Osteoblast (primary cell): ENCODE results near the gene PLEKHG4B. TPM values are rescaled to one million over a fixed set of nuclear protein-coding genes. Genes with fewer than 3 reads are reported as not detected.

Experiments
- DNase-seq: peaks from one replicate; pipeline ENCODE4 v3.0.0; 2011; ENCODE audit warnings: low spot score, mixed read lengths; ENCODE audit not compliant: insufficient read length; ENCODE audit errors: missing footprints
- H2AFZ ChIP-seq: 2 replicates; pipeline ENCODE4 v1.6.0; 2011; ENCODE audit warnings: mild to moderate bottlenecking, low read length
- H3K27ac ChIP-seq: 2 replicates; pipeline ENCODE4 v1.5.1; 2011; ENCODE audit warnings: mild to moderate bottlenecking, low read depth, low read length, moderate library complexity
- H3K27me3 ChIP-seq: 2 replicates; pipeline ENCODE4 v1.6.0; 2012; ENCODE audit warnings: mild to moderate bottlenecking, control low read depth, inconsistent platforms, low read length, moderate library complexity; ENCODE audit not compliant: insufficient read depth
- H3K36me3 ChIP-seq: 2 replicates; pipeline ENCODE4 v1.5.1; 2011; ENCODE audit warnings: mild to moderate bottlenecking, low read length, control low read depth, moderate library complexity; ENCODE audit not compliant: insufficient read depth
- H3K4me1 ChIP-seq: 2 replicates; pipeline ENCODE4 v1.5.1; 2011; ENCODE audit warnings: mild to moderate bottlenecking, low read length, control low read depth, moderate library complexity; ENCODE audit not compliant: insufficient read depth
- H3K4me2 ChIP-seq: 2 replicates; pipeline ENCODE4 v1.6.0; 2011; ENCODE audit warnings: mild to moderate bottlenecking, low read length; ENCODE audit not compliant: insufficient read depth
- H3K4me3 ChIP-seq: fragments of 200-600 bp; sonication (generic); 3 replicates; pipeline ENCODE4 v1.5.1; 2012; ENCODE audit warnings: mild to moderate bottlenecking, low read length, inconsistent platforms; ENCODE audit not compliant: insufficient read depth
- H3K79me2 ChIP-seq: 2 replicates; pipeline ENCODE4 v1.6.0; 2012; ENCODE audit warnings: mild to moderate bottlenecking, low read length, control low read depth, inconsistent platforms; ENCODE audit not compliant: insufficient read depth
- H3K9me3 ChIP-seq: 2 replicates; pipeline ENCODE4 v1.5.1; 2011; ENCODE audit warnings: low read depth, low read length, control low read depth
- H4K20me1 ChIP-seq: 2 replicates; pipeline ENCODE4 v1.6.0; 2012; ENCODE audit warnings: mild to moderate bottlenecking, low read length, control low read depth; ENCODE audit not compliant: insufficient read depth
- total RNA-seq: library from RNA; depleted of rRNA; stranded (reverse); fragments of >200 nt; gene quantifications from 2 replicates; pipeline ENCODE4 v1.2.3, GENCODE V29; 2012
- TF ChIP-seq, protein P1 (sequence below): IDR thresholded peaks from 2 replicates; pipeline ENCODE4 v1.5.1; 2011; ENCODE audit warnings: mild to moderate bottlenecking, low read depth, low read length, moderate library complexity; ENCODE audit errors: extremely low read depth

PLEKHG4B gene
- total RNA-seq, 1 donor, result 0.36 TPM

GRCh38 chr5:204966-205670, 113.2 kb downstream of the PLEKHG4B start:
- peaks cover 51% of the 10 kb centered on the region for H4K20me1 ChIP-seq
- H3K9me3 ChIP-seq, result no peaks in the 10 kb centered on the region
- peaks cover 21% of the 10 kb centered on the region for H3K36me3 ChIP-seq
- H3K4me2 ChIP-seq, result no peak overlapping the region
- H2AFZ ChIP-seq, result no peak overlapping the region
- DNase-seq, result peak; percentile 60
- H3K4me1 ChIP-seq, result peaks cover 3% of the 10 kb centered on the region
- H3K79me2 ChIP-seq, result peaks cover 51% of the 10 kb centered on the region
- H3K4me3 ChIP-seq, result no peak overlapping the region
- H3K27ac ChIP-seq, result no peak overlapping the region
- no peaks in the 10 kb centered on the region for H3K27me3 ChIP-seq
- TF ChIP-seq, protein P1, sequence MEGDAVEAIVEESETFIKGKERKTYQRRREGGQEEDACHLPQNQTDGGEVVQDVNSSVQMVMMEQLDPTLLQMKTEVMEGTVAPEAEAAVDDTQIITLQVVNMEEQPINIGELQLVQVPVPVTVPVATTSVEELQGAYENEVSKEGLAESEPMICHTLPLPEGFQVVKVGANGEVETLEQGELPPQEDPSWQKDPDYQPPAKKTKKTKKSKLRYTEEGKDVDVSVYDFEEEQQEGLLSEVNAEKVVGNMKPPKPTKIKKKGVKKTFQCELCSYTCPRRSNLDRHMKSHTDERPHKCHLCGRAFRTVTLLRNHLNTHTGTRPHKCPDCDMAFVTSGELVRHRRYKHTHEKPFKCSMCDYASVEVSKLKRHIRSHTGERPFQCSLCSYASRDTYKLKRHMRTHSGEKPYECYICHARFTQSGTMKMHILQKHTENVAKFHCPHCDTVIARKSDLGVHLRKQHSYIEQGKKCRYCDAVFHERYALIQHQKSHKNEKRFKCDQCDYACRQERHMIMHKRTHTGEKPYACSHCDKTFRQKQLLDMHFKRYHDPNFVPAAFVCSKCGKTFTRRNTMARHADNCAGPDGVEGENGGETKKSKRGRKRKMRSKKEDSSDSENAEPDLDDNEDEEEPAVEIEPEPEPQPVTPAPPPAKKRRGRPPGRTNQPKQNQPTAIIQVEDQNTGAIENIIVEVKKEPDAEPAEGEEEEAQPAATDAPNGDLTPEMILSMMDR, result no peak

GRCh38 chr5:206406-206805, 114.4 kb downstream of the PLEKHG4B start:
- H4K20me1 ChIP-seq, result peaks cover 53% of the 10 kb centered on the region
- TF ChIP-seq, protein P1, result no peak
- H3K4me1 ChIP-seq, result peaks cover 3% of the 10 kb centered on the region
- H3K27ac ChIP-seq, result no peak overlapping the region
- H3K4me2 ChIP-seq, result no peak overlapping the region
- no peaks in the 10 kb centered on the region for H3K9me3 ChIP-seq
- H3K79me2 ChIP-seq, result peaks cover 55% of the 10 kb centered on the region
- no peak overlapping the region for H3K4me3 ChIP-seq
- H3K27me3 ChIP-seq, result no peaks in the 10 kb centered on the region
- peaks cover 21% of the 10 kb centered on the region for H3K36me3 ChIP-seq
- DNase-seq, result peak; percentile 83
- no peak overlapping the region for H2AFZ ChIP-seq

DNA sequence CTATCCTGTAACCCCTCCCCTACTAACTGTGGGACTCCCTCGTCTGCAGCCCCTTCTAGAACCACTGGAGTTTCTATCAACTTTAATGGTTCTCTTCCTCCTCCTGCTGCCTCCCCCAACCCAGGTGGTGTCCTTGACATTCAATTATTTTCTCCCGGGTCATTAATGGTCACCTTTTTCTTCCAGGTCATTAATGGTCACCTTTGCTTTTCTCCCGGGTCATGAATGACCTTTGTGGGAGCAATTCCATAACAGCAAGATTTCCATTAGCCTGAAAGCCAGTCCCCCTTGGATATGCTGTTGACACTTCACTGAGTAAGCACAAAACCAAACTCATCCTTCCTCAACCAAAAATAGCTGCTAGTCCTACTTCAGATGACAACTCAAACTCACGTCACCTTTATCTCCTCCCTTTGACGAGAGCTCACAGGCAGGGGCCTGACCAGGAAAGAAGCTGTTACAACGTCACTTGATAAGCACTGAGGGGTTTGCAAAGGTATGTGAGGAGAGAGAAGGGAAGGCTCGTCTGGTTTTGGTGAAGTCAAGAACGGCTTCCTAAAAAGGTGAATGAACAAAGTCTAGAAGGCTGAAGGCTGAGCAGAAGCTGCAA, 115.1 kb downstream of the PLEKHG4B start:
- peak overlapping the region; percentile 41 for H3K27ac ChIP-seq
- TF ChIP-seq, protein P1, result no peak

GRCh38 chr5:207599-207998, 115.6 kb downstream of the PLEKHG4B start:
- DNase-seq, result peak; percentile 90
- TF ChIP-seq, protein P1, result no peak
- peaks cover 43% of the 10 kb centered on the region for H4K20me1 ChIP-seq

More for the DNA sequence above, 115.1 kb downstream of the PLEKHG4B start:
- Histone ChIP-seq H3K36me3 (peaks cover 21% of the 10 kb centered on the region), H4K20me1 (peaks cover 48% of the 10 kb centered on the region), H2AFZ (no peak overlapping the region), H3K79me2 (peaks cover 55% of the 10 kb centered on the region), H3K9me3 (no peaks in the 10 kb centered on the region), H3K27me3 (no peaks in the 10 kb centered on the region), H3K4me1 (peaks cover 3% of the 10 kb centered on the region), H3K4me2 (no peak overlapping the region), H3K4me3 (no peak overlapping the region)
- DNase-seq, result peak; percentile 85

More at GRCh38 chr5:207599-207998, 115.6 kb downstream of the PLEKHG4B start:
- Histone ChIP-seq H3K4me2 (no peak overlapping the region), H3K4me3 (no peak overlapping the region), H3K9me3 (no peaks in the 10 kb centered on the region), H3K36me3 (peaks cover 21% of the 10 kb centered on the region), H3K27ac (peak overlapping the region; percentile 41), H3K4me1 (peaks cover 3% of the 10 kb centered on the region), H3K27me3 (no peaks in the 10 kb centered on the region), H3K79me2 (peaks cover 55% of the 10 kb centered on the region), H2AFZ (no peak overlapping the region)
